Measurements from ENCODE around the gene RCOR1. TPM values are rescaled to one million over a fixed set of nuclear protein-coding genes. Genes with fewer than 3 reads are reported as not detected.

Gene RCOR1
- total RNA-seq, 2 donors from 2014 or later: 11.3 to 14.9 TPM

DNA sequence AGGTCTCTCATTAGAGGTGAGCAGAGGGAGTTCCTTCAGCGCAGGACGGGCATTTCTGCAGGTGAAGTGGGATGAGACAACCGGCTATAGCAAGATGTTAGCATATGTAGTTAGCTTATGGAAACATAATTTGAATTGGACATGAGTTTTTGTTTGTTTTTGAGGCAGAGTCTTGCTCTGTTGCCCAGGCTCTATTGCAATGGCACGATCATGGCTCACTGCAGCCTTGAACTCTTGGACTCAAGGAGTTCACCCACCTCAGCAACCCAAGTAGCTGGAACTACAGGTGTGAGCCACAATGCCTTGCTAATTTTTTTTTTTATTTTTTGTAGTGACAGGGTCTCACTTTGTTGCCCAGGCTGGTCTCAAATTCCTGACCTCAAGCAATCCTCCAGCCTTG, 69.2 kb downstream of the RCOR1 start:
- intact Hi-C loops (cut with DNase I): no loop called here
- DNase-seq (no peak), ATAC-seq (no peak)

DNA sequence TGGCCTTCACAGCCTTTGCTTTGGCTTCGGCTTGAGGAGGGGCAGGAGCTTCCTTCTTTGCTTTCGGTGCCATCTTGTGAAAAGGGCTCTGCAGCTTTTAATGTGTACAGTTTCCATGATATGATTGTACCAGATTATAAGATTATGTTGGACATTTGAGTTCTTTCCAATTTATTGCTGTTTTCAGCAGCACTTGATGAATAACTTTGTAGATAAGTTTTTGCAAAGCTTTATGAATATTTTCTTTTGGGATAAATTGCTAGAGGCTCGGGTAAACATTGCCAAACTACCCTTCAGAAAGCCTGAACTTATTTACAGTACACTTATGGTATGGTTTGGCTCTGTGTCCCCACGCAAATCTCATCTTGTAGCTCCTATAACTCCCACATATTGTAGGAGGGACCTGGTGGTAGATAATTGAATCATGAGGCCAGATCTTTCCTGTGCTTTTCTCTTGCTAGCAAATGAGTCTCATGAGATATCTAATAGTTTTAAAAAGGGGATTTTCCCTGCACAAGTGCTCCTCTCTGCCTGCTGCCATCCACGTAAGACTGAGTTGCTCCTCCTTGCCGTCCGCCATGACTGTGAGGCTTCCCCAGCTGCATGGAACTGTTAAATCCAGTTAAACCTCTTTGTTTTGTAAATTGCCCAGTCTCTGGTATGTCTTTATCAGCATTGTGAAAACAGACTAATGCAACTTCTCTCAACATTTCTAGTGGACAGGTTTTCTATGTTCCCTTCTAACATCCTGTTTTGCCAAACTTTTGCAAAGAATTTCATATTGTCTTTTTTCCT, 70.4 kb downstream of the RCOR1 start:
- ATAC-seq (no peak), DNase-seq (no peak)
- intact Hi-C loops (cut with DNase I): no loop called here

DNA sequence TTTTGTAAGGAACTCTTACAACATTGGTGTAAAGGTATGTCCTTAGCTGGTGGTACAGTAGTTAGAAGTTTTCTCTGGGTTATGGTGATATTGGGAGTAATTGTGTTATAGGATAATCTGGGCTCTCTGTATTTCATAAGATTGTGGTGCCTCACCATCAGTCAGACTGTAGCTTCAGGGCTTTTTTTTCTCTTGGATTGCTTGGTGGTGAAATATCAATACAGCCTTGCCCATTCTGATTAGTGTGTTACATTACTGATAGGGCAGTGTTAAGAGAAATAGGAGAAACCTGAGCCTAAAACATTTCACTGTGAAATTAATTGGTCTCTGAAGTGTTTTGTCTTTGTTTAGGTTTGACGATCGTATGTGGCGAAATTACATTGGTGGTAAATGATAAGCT, 71.0 kb downstream of the RCOR1 start:
- DNase-seq: no peak
- intact Hi-C loops (cut with DNase I): no loop called here
- ATAC-seq: no peak

DNA sequence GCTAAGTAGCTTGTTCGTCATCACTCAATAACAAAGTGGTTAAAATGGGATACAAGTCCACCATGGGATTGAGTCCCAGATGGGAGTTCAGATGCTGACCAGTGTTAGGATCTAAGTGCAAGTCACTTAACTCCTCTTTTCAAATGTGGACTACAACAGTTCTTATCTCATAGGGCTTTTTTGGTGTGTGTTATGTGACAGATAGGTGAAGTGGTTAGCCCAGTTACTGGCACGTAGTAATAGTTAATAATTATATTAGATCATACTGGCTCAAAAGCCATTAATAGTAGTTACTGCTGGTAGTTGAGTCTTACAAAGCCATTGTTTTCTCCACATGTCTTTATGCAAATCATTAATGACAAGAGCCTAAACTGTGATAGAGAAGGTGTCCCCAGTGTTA, 73.2 kb downstream of the RCOR1 start:
- ATAC-seq: no peak
- DNase-seq: no peak
- intact Hi-C loops (cut with DNase I): no loop called here

DNA sequence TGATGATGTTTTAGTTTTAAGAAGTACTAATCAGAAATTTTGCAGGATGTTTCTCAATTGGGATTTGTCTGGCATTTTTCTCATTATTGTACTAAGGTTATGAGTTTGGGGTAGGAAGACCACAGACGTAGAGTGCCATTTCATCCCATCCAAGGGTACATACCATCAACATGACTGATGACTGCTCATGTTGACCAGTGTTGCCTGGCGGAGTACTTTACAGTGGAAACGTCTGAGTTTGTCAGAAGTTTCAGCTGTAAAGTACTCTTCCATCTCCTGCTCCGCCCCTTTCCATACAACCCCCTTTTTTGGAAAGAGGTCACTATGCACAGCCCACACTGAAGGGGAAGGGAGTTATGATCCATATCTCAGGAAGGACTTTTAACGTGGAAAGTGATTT, 74.2 kb downstream of the RCOR1 start:
- intact Hi-C loops (cut with DNase I): no loop called here
- DNase-seq: no peak
- ATAC-seq: no peak

DNA sequence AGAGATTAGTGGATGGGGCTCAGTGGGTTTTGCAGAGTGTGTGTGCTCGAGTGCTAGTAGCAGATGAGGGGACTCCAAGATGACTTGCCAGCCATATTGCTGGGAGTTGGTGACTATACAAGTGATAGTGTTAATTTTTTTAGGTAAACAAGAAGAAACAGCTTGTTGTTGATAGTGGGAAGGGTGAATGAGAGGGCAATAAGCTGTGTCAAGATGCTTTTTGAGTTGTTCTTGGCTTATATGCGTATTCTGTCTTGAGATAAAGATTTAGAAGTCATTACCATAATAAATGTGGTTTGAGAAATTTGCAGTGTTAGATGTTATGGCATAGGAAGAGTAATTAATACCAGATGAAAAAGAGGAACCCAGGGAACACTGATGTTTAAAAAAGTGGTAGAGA, 75.3 kb downstream of the RCOR1 start:
- intact Hi-C loops (cut with DNase I): no loop called here
- DNase-seq (no peak), ATAC-seq (no peak)

DNA sequence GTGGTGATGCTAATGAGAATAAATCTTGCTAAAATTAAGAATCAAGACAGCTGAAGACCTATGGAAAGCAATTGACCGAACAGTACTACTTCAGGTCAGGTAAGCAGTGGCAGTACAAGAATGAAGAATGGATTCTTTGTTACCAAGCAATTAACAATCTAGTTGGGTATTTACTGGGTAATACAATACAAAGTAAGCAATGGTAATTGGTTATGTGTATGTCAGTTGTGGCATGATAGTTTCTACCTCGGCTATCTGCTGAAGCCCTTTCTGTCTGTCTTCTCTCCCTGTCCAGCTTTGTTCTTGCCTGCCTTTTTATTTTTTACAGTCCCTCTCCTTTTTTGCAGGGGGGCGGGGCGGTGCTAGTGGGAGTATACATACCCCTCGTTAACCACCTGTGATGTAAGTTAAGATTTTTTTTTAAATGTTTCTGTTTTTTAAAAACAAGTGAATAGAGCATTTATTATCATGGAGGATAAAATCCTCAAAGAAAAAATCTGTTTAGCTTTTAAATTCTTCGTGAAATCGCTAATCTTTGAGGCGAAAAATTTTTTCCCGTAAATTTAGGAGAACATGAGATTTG, 75.9 kb downstream of the RCOR1 start:
- intact Hi-C loops (cut with DNase I): no loop called here
- DNase-seq: no peak
- no peak for ATAC-seq

DNA sequence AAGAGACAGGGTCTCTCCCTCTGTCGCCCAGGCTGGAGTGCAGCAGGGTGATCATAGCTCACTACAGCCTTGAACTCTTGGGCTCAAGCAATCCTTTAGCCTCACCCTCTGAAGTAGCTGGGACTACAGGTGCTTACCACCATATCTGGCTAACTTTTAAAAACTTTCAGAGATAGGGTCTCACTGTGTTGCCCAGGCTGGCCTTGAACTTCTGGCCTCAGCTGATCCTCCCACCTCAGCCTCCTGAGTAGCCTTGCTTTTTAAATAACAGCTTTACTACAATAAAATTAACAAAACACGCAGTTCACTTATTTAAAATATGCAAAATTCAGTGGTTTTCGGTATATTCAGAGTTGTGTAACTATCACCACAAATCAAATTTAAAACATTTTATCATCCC, 79.0 kb downstream of the RCOR1 start:
- DNase-seq: no peak
- intact Hi-C loops (cut with DNase I): no loop called here
- no peak for ATAC-seq

DNA sequence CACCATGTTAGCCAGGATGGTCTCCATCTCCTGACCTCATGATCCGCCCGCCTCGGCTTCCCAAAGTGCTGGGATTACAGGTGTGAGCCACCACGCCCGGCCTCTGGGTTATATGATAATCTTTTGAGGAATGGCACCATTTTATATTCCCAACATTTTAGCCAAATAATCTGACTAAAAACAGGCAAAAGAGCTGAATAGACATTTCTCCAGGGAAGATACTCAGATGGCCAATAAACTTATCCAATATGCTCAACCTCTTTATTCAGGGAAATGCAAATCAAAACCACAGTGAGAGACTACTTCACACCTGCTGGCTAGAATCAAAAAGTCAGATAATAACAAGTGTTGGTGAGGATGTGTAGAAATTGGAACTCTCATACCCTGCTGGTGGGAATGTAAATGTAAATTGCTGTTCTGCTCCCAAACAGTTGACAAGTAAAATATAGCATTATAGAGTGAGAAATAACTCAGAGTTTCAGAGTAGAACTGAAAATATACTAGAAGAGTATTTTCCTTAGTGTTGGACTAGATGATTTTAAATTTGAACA, 80.0 kb downstream of the RCOR1 start:
- no peak for DNase-seq
- intact Hi-C loops (cut with DNase I): no loop called here
- ATAC-seq: no peak

DNA sequence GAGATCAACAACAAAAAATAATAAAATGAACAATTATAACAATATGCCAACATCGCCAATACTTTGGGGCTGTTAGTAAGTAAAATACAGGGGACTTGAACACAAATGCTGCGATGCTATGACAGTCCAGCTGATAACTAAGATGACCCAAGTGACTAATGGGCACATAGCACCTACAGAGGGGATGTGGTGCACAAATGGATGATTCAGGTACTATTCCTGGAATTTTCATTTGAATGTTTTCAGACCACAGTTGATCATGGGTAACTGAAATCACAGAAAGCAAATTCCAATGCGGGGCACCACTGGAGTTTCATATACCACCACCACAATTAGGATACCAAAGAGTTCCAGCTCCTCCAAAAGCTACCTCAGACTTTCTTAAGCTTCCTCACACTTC, 82.9 kb downstream of the RCOR1 start:
- no peak for ATAC-seq
- intact Hi-C loops (cut with DNase I): no loop called here
- DNase-seq: no peak

DNA sequence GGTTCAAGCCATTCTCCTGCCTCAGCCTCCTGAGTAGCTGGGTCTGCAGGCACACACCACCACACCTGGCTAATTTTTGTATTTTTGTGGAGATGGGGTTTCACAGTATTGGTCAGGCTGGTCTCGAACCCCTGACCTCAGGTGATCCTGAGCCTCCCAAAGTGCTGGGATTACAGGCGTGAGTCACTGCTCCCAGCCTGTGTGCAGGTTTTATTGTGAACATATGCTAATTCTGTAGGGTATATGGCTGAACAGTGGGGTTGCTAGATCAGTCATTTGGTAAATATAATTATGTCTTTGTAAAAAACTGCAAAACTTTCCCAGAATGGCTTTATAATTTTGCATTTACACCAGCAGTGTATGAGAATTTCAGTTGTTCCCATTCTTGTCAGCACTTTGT, 85.9 kb downstream of the RCOR1 start:
- no peak for DNase-seq
- no peak for ATAC-seq
- intact Hi-C loops (cut with DNase I): no loop called here

DNA sequence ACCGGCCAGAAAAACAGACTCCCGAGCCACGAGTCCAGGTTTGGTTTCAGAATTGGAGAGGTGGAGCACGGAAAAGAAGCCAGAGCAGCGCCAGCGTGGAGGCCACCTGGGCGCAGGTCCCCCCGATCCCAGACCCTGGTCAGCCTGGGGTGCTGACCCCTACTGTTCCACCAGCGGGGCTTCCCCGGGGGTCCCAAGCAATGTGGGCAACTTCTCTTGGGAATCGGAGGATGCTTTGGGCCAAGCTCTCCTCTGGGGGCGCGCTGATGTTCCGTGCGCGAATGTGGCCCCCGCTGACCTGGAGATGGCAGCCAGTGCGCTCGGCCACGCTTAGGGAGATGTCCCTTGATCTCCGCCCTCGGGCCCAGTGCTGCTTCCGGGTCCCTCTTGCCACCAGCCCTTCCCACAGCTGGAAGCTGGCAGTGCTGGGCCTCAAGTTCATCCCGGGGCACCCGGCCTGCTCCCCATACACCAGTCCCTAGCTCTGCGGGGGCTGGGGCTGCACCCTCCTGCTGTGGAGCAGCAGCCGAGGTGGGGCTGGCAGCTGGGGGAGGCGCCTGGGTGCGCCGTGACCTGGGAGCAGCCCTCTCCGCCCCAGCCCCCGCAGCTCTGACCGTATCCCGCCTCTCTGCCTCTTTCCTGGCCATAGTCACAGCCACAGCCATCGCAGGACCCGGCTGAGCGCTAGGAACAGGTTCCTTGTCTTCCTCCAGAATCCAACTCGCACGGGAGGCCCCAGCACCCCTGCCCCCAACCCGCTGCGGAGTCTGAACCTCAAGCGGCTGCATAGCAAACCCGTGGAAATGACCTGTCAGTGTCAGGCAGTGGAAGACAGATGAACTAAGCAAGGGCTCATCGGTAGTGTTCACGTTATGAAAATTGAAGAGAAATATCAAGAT, 91.2 kb downstream of the RCOR1 start:
- ATAC-seq: peak in 1 of 2 donors; percentile 31
- intact Hi-C loops (cut with DNase I): no loop called here

DNA sequence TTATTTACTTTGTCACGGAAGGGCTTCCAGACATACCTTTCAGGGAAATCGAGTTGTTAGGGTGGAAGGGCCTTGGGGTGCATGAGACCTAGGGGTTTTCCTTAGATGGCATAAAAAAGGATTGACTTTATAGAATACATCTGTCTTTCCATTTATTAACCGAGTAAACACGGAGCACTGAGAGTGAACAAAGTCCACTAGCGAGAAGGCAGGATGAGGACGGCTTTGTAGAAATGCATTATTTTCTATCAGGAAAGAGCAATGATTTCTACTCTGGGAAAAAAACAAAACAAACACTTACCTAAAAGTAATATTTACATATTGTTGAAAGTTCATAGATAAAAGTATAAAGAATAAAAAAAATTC, 91.8 kb downstream of the RCOR1 start:
- DNase-seq: no peak
- no peak for ATAC-seq
- intact Hi-C loops (cut with DNase I): no loop called here

More for the DNA sequence above, 91.2 kb downstream of the RCOR1 start:
- no peak for DNase-seq

DNA sequence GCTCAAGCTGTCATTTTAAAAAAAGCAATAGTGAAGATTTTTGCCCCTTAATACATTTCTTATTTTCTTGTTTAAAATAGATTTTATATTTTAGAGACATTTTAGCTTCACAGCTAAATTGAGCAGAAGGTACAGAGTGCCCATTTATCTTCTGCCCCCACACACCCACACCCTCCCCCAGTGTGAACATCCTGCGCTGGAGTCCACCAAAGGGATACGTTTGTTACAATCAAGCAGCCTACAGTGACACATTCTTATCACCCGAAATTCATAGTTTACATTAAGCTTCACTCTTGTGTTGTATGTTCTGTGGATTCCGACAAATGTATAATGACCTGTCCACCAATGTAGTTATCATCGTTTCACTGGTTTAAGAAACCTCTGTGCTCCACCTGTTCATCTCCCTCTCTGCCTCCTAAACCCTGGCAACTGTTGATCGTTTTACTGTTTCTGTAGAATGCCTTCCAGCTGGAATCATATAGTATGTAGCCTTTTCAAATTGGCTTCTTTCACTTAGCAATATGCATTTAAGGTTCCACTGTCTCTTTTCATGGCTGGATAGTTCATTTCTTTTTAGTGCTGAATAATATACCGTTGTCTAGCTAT, 93.8 kb downstream of the RCOR1 start:
- no peak for DNase-seq
- intact Hi-C loops (cut with DNase I): no loop called here
- no peak for ATAC-seq

DNA sequence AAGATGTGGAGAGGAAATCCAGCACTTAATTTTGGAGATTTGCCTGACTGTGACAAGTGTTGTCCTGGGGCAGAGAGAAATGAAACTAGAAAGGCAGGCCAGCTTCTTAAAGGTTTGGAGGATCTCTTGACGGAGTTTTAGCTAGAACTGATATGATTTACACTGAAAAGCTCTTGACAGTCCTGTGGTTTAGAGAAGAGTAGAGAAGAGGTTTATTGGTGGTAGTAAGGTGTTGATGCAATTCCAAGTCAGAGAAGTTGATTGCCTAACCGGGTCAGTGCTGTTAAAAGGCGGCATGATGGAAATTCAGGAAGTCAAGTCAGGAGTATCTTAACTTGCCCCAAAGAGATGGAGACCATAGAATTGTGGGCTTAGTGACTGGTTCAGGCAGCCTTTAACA, 95.8 kb downstream of the RCOR1 start:
- intact Hi-C loops (cut with DNase I): no loop called here
- ATAC-seq (no peak), DNase-seq (no peak)

DNA sequence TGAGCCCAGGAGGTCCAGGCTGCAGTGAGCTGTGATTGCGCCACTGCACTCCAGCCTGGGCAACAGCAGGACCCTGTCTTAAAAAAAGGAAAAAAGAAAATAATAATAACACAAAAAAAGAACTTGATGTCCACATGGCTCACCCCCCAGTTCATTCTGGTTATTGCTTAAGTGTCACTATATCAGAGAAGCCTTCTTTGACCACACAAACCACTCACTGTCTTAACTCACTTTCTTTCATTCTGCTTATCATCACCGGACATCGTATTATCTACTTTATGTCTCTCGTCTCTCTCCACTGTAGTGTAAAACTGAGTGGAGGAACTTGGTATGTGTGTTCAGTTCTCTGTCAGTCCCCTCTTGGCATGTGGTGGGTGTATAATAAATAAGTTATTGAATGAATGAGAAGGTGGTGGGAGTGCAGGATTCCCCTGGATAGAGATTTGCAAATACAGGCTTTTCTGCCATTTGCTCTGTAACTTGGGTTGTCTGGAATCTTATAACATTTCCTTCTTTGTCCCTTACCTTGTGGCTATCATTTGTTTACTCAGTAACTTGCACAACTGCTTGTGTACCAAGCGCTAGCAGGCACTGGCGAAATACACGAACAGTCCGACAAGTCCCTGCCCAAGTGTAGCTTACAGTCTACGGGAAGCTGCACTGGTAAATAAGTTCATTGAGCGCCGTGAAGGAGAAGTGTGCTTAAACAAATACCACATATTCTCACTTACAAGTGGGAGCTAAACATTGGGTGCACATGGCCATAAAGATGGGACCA, 98.2 kb downstream of the RCOR1 start:
- intact Hi-C loops (cut with DNase I): loop anchor here in 1 of 2 donors (10.0 kb wide), 1 partner anchor 224 kb away; no protein-coding TSS in a partner anchor
- DNase-seq (no peak), ATAC-seq (no peak)

DNA sequence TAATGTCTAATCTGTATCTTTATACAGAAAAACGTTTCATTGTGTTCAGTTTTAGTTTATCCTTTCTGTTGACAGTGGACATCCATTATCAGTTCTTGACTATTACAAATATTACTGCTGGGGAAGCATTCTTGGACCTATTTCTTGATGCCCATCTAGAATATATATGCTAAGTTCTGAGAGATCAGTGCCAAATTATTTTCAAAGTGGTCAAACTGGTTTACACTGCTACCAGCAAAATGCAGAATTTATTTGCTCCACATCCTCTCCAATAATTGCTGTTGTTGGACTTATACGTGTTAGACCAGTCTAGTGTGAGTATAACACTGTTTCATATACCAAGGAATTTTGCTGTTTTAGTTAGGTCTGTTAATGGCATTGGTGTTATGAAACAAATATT, 99.3 kb downstream of the RCOR1 start:
- ATAC-seq (no peak), DNase-seq (no peak)
- intact Hi-C loops (cut with DNase I): loop anchor here in 1 of 2 donors (10.0 kb wide), 1 partner anchor 223 kb away; no protein-coding TSS in a partner anchor

DNA sequence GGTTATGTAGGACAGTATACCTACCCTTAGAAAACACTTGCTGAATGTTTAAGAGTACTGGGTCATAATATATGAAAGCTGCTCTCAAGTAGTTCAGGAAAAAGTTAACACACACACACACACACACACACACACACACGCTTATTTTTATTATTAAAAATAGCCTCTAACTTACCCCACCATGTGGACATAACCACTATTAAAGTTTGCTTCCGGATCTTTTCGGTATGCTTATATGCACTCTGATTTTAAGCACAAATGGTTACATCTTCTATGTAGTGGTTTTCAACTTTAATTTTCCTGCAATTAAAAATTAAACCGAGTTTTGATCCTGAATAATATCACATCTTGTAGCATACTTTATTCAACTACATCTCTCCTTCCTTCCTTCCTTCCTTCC, 99.9 kb downstream of the RCOR1 start:
- DNase-seq (no peak), ATAC-seq (no peak)
- intact Hi-C loops (cut with DNase I): loop anchor here in 1 of 2 donors (10.0 kb wide), 1 partner anchor 222 kb away; no protein-coding TSS in a partner anchor

All from left cardiac atrium (tissue), 4 donors.